H9 (cell line): ENCODE results near the gene AFDN. TPM values are rescaled to one million over a fixed set of nuclear protein-coding genes. Genes with fewer than 3 reads are reported as not detected.

Experiments
- DNase-seq: peaks from one replicate; pipeline ENCODE4 v3.0.0-alpha.2; 2017
- H2AFZ ChIP-seq: one replicate; pipeline ENCODE4 v1.6.1; 2013; ENCODE audit warnings: mild to moderate bottlenecking, low read length, control low read depth, moderate library complexity
- H2AK5ac ChIP-seq: 2 replicates; pipeline ENCODE4 v1.6.1; 2013; ENCODE audit warnings: low read length, control low read depth, mixed read lengths; ENCODE audit not compliant: insufficient read length
- H2BK120ac ChIP-seq: one replicate; pipeline ENCODE4 v1.6.1; 2013; ENCODE audit warnings: low read depth, mild to moderate bottlenecking, low read length, control low read depth, inconsistent platforms; ENCODE audit not compliant: poor library complexity, severe bottlenecking
- H2BK12ac ChIP-seq: 2 replicates; pipeline ENCODE4 v1.6.1; 2013; ENCODE audit warnings: low read length, control low read depth, mixed read lengths, low read depth; ENCODE audit not compliant: insufficient read length
- H2BK15ac ChIP-seq: 2 replicates; pipeline ENCODE4 v1.6.1; 2013; ENCODE audit warnings: low read depth, low read length, control low read depth
- H2BK20ac ChIP-seq: one replicate; pipeline ENCODE4 v1.6.1; 2013; ENCODE audit warnings: low read depth, mild to moderate bottlenecking, low read length, control low read depth, inconsistent platforms; ENCODE audit not compliant: poor library complexity, severe bottlenecking
- H2BK5ac ChIP-seq: 2 replicates; pipeline ENCODE4 v1.6.1; 2013; ENCODE audit warnings: low read length, control low read depth, mixed read lengths; ENCODE audit not compliant: insufficient read length
- H3K14ac ChIP-seq: 2 replicates; pipeline ENCODE4 v1.6.1; 2013; ENCODE audit warnings: low read length, control low read depth; ENCODE audit not compliant: insufficient read depth
- H3K18ac ChIP-seq: 2 replicates; pipeline ENCODE4 v1.6.1; 2013; ENCODE audit warnings: low read depth, mild to moderate bottlenecking, mixed read lengths, low read length, control low read depth; ENCODE audit not compliant: insufficient read length
- H3K23ac ChIP-seq: 2 replicates; pipeline ENCODE4 v1.6.1; 2013; ENCODE audit warnings: low read length, control low read depth, mixed read lengths, low read depth; ENCODE audit not compliant: insufficient read length
- H3K23me2 ChIP-seq: 2 replicates; pipeline ENCODE4 v1.6.1; 2013; ENCODE audit warnings: low read depth, mild to moderate bottlenecking, mixed read lengths, low read length, control low read depth; ENCODE audit not compliant: insufficient read length, poor library complexity, severe bottlenecking
- H3K27ac ChIP-seq: 2 replicates; pipeline ENCODE4 v1.5.1; 2013; ENCODE audit warnings: low read length, control low read depth, mixed read lengths, low read depth; ENCODE audit not compliant: insufficient read length
- H3K27me3 ChIP-seq: 2 replicates; pipeline ENCODE4 v1.6.1; 2013; ENCODE audit warnings: low read length, control low read depth, inconsistent platforms; ENCODE audit not compliant: insufficient read depth
- H3K4ac ChIP-seq: 2 replicates; pipeline ENCODE4 v1.6.1; 2013; ENCODE audit warnings: low read depth, mild to moderate bottlenecking, control low read depth, inconsistent platforms, low read length, moderate library complexity
- H3K4me1 ChIP-seq: 2 replicates; pipeline ENCODE4 v1.6.1; 2013; ENCODE audit warnings: low read length, control low read depth, inconsistent platforms; ENCODE audit not compliant: insufficient read depth
- H3K4me2 ChIP-seq: 2 replicates; pipeline ENCODE4 v1.6.1; 2013; ENCODE audit warnings: low read length, control low read depth, mixed read lengths; ENCODE audit not compliant: insufficient read length, insufficient read depth
- H3K56ac ChIP-seq: 2 replicates; pipeline ENCODE4 v1.6.1; 2013; ENCODE audit warnings: low read depth, mild to moderate bottlenecking, mixed read lengths, low read length, control low read depth; ENCODE audit not compliant: insufficient read length
- H3K79me1 ChIP-seq: 2 replicates; pipeline ENCODE4 v1.6.1; 2013; ENCODE audit warnings: low read depth, mild to moderate bottlenecking, moderate library complexity, low read length, control low read depth, inconsistent platforms; ENCODE audit not compliant: insufficient read depth, poor library complexity, severe bottlenecking
- H3K79me2 ChIP-seq: 2 replicates; pipeline ENCODE4 v1.6.1; 2013; ENCODE audit warnings: low read length, control low read depth, inconsistent platforms; ENCODE audit not compliant: insufficient read depth
- H3K9ac ChIP-seq: 2 replicates; pipeline ENCODE4 v1.6.1; 2013; ENCODE audit warnings: low read length, control low read depth, mixed read lengths; ENCODE audit not compliant: insufficient read length; ENCODE audit errors: extremely low read depth
- H3K9me3 ChIP-seq: one replicate; pipeline ENCODE4 v1.6.1; 2013; ENCODE audit warnings: low read depth, low read length, inconsistent platforms; ENCODE audit not compliant: control insufficient read depth
- H3T11ph ChIP-seq: one replicate; pipeline ENCODE4 v1.6.1; 2013; ENCODE audit warnings: mild to moderate bottlenecking, low read length, control low read depth, inconsistent platforms
- H4K20me1 ChIP-seq: one replicate; pipeline ENCODE4 v1.6.1; 2013; ENCODE audit not compliant: control insufficient read depth, insufficient read length, insufficient read depth
- H4K5ac ChIP-seq: 2 replicates; pipeline ENCODE4 v1.6.1; 2013; ENCODE audit warnings: low read depth, mild to moderate bottlenecking, mixed read lengths, low read length, control low read depth; ENCODE audit not compliant: insufficient read length
- H4K8ac ChIP-seq: replicated peaks from 2 replicates; pipeline ENCODE4 v1.6.1; 2013; ENCODE audit warnings: low read length, control low read depth, mixed read lengths, low read depth; ENCODE audit not compliant: insufficient read length
- H4K91ac ChIP-seq: 2 replicates; pipeline ENCODE4 v1.6.1; 2013; ENCODE audit warnings: low read depth, mild to moderate bottlenecking, moderate library complexity, mixed read lengths, low read length, control low read depth; ENCODE audit not compliant: insufficient read length
- H3K27ac Mint-ChIP-seq, 3 experiments: 2 replicates in 2 of 3; 3 replicates in 1 of 3; pipeline ENCODE4 v1.8.0; 2020 to 2021; ENCODE audit warnings: mixed read lengths in 3 of 3, mild to moderate bottlenecking in 1 of 3, moderate library complexity in 1 of 3
- H3K27me3 Mint-ChIP-seq: 2 replicates; pipeline ENCODE4 v1.8.0; 2021; ENCODE audit warnings: low read depth, mild to moderate bottlenecking, moderate library complexity, mixed read lengths
- H3K36me3 Mint-ChIP-seq, 3 experiments: 2 replicates in 2 of 3; 3 replicates in 1 of 3; pipeline ENCODE4 v1.8.0; 2020 to 2021; ENCODE audit warnings: low read depth in 3 of 3, mixed read lengths in 3 of 3; ENCODE audit not compliant: insufficient read depth in 1 of 3
- H3K4me1 Mint-ChIP-seq, 2 experiments: 2 replicates each; pipeline ENCODE4 v1.8.0; 2020; ENCODE audit warnings: mixed read lengths in 2 of 2
- H3K4me3 Mint-ChIP-seq, 2 experiments: 2 replicates in 1 of 2; 3 replicates in 1 of 2; pipeline ENCODE4 v1.8.0; 2020 to 2021; ENCODE audit warnings: mild to moderate bottlenecking in 2 of 2, mixed read lengths in 2 of 2, moderate library complexity in 1 of 2
- H3K9me3 Mint-ChIP-seq, 2 experiments: 2 replicates in 1 of 2; 3 replicates in 1 of 2; pipeline ENCODE4 v1.8.0; 2020; ENCODE audit warnings: mild to moderate bottlenecking in 2 of 2, mixed read lengths in 2 of 2, moderate library complexity in 1 of 2
- CTCF ChIP-seq: fragments of 200-600 bp; sonication (generic); conservative IDR thresholded peaks from 3 replicates; pipeline ENCODE4 v1.8.0; 2021; ENCODE audit warnings: antibody characterized with exemption, mild to moderate bottlenecking
- WGBS: extraction: QIAGEN DNeasy Blood & Tissue Kit; methylation state at CpG from one replicate; pipeline ENCODE4 v1.1.7; 2013; ENCODE audit warnings: missing lambda C conversion rate, low lambda C conversion rate, mixed read lengths; ENCODE audit not compliant: insufficient read length; ENCODE audit errors: extremely low coverage; 5-methylcytosine and 5-hydroxymethylcytosine counted together
- total RNA-seq: library from RNA; stranded (reverse); gene quantifications from 2 replicates; pipeline ENCODE4 v1.2.1, GENCODE V29; 2021

The AFDN gene
- total RNA-seq, 1 experiment from 2014 or later: 157 TPM

GRCh38 chr6:168020242-168020641 lies 193.5 kb downstream of the AFDN start:
- peaks cover 0 to 4% of the 10 kb centered on the region in 2 experiments; a peak in 2 of 5 replicates for H3K9me3 Mint-ChIP-seq
- Histone ChIP-seq H4K8ac (no peak overlapping the region), H2BK120ac (no peak overlapping the region), H3K4ac (no peak overlapping the region), H2BK5ac (no peak overlapping the region), H3K14ac (no peak overlapping the region), H4K5ac (no peak overlapping the region), H3K23me2 (no peaks in the 10 kb centered on the region), H4K20me1 (no peaks in the 10 kb centered on the region), H3K23ac (no peak overlapping the region), H3K18ac (no peak overlapping the region), H3K27ac (no peak overlapping the region), H2AFZ (no peak overlapping the region), H3K79me2 (no peaks in the 10 kb centered on the region), H3K56ac (no peak overlapping the region), H2BK12ac (no peak overlapping the region), H3K27me3 (no peaks in the 10 kb centered on the region), H3T11ph (no peak overlapping the region), H2AK5ac (no peak overlapping the region), H3K9me3 (no peaks in the 10 kb centered on the region), H2BK15ac (no peak overlapping the region), H3K9ac (no peak overlapping the region), H4K91ac (no peak overlapping the region), H3K79me1 (no peaks in the 10 kb centered on the region), H2BK20ac (no peak overlapping the region), H3K4me1 (no peaks in the 10 kb centered on the region), H3K4me2 (no peak overlapping the region)
- H3K27me3 Mint-ChIP-seq: no peaks in the 10 kb centered on the region; the same call in 1 of the 2 replicates
- no CpG with 5 or more reads among the region's 8 CpGs for WGBS
- peaks cover 0 to 11% (median 0%) of the 10 kb centered on the region in 3 experiments; a peak in 3 of 7 replicates for H3K36me3 Mint-ChIP-seq
- DNase-seq: no peak
- H3K4me1 Mint-ChIP-seq: peaks cover 18 to 21% of the 10 kb centered on the region in 2 experiments
- no peak overlapping the region for H3K27ac Mint-ChIP-seq
- TF ChIP-seq CTCF: no peak
- H3K4me3 Mint-ChIP-seq: no peak overlapping the region
